ENCODE measurements around the gene CHAT.

Gene CHAT

GRCh38 chr10:49613882-49614241 lies at the start of gene CHAT:
Gene CHAT, plus strand, starts transcription at chr10:49614037. Its CDS starts 153 bp downstream, at chr10:49614190.
- DNase-seq = no peak

GRCh38 chr10:49564461-49565009 lies 49.3 kb upstream of the CHAT start:
- no peak for DNase-seq

- no peak for DNase-seq
Observed at GRCh38 chr10:49567810-49568209, 46.0 kb upstream of the CHAT start.

GRCh38 chr10:49568235-49568634 lies 45.6 kb upstream of the CHAT start:
- peak; percentile 12 for DNase-seq

GRCh38 chr10:49569031-49569631 lies 44.7 kb upstream of the CHAT start:
- DNase-seq = peak; percentile 29

GRCh38 chr10:49571388-49571787 lies 42.4 kb upstream of the CHAT start:
- DNase-seq = no peak

GRCh38 chr10:49572594-49573114 lies 41.2 kb upstream of the CHAT start:
- DNase-seq = no peak

- DNase-seq = no peak
Observed at GRCh38 chr10:49575489-49576072, 38.3 kb upstream of the CHAT start.

GRCh38 chr10:49577182-49577925 lies 36.5 kb upstream of the CHAT start:
- no peak for DNase-seq

GRCh38 chr10:49578392-49578791 lies 35.4 kb upstream of the CHAT start:
- DNase-seq = no peak

GRCh38 chr10:49579621-49580020 lies 34.2 kb upstream of the CHAT start:
- DNase-seq = no peak

GRCh38 chr10:49585387-49585786 lies 28.4 kb upstream of the CHAT start:
- no peak for DNase-seq

GRCh38 chr10:49587981-49588380 lies 25.9 kb upstream of the CHAT start:
- no peak for DNase-seq

GRCh38 chr10:49592726-49593563 lies 20.9 kb upstream of the CHAT start:
- peak; percentile 83 for DNase-seq

- DNase-seq = no peak
Observed at GRCh38 chr10:49593564-49593875, 20.3 kb upstream of the CHAT start.

GRCh38 chr10:49593998-49594397 lies 19.8 kb upstream of the CHAT start:
- DNase-seq = no peak

- DNase-seq = peak; percentile 56
Observed at GRCh38 chr10:49594594-49594993, 19.2 kb upstream of the CHAT start.

- DNase-seq = no peak
Observed at GRCh38 chr10:49595003-49595712, 18.7 kb upstream of the CHAT start.

- no peak for DNase-seq
Observed at GRCh38 chr10:49595713-49596492, 17.9 kb upstream of the CHAT start.

GRCh38 chr10:49596493-49596809 lies 17.4 kb upstream of the CHAT start:
- no peak for DNase-seq

GRCh38 chr10:49596836-49597235 lies 17.0 kb upstream of the CHAT start:
- DNase-seq = no peak

All from suppressor macrophage treated with lipopolysaccharide for 4 hours (primary cell).